ENCODE measurements around the gene C20orf141. TPM values are rescaled to one million over a fixed set of nuclear protein-coding genes. Genes with fewer than 3 reads are reported as not detected.

C20orf141 gene
- total and polyA plus RNA-seq, 10 of the 15 experiments (the other 5 are each of a cell fraction or from before 2014, with no cell fraction given) = not detected

DNA sequence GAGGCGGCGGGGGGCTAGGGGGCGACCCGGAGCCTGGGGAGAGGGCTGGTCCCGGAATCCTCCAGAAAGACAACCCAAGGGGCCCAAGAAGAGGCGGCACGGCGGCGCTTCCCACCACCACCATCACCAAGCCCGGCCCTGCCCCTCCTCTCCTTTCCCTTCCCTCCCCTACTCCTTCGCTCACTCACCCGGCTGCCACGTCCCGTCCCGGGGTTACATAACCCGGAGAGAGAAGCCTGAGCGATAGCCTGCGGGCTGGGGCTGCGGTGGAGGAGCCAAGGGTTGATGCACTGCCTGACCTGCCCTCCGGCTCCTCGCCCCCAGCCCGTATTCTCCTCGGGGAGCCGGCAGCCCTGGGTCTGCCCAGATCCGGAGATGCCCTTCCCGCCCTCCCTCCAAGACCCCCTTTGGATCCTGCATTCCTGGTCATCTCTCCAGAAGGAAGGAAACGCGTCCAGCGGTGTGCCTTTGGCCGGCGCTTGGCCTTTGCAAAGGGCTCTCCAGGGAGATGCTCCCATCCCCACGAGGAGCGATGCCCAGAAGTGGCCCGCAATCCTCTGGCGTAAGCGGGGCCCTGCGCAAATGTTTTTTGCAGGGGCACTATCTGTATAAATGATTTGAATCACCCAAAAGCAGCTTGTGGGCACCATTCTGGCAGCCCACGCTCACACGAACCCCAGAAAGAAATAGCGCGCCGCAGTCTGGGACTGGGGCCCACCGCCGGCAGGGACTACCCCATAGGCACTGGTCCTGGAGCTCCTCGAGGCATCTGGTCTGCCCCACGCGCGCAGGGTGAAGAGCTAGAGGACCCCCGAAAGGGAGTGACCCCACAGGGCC lies 9.7 kb upstream of the C20orf141 start:
- Histone ChIP-seq H3K9ac (ENCODE audit: control insufficient read depth, insufficient read depth, low read length) (no peak overlapping the region), H2AFZ (ENCODE audit: control insufficient read depth, low read depth, low read length) (no peak overlapping the region), H3K4me3 (no peak overlapping the region), H4K20me1 (ENCODE audit: control insufficient read depth, insufficient read depth) (no peaks in the 10 kb centered on the region), H3K27ac (ENCODE audit: control insufficient read depth, insufficient read depth) (no peak overlapping the region), H3K27me3 (replicated peaks in 1 of 2; ENCODE audit: control insufficient read depth in 2 of 2, insufficient read depth in 2 of 2, low read length in 1 of 2) (peaks cover 7 to 20% of the 10 kb centered on the region in 2 experiments), H3K4me1 (ENCODE audit: control insufficient read depth, insufficient read depth, low read length) (no peaks in the 10 kb centered on the region), H3K9me3 (replicated peaks; ENCODE audit: control insufficient read depth, insufficient read depth, low read length) (no peaks in the 10 kb centered on the region), H3K4me2 (ENCODE audit: control insufficient read depth, insufficient read depth) (no peak overlapping the region), H3K36me3 (ENCODE audit: control insufficient read depth in 2 of 2, insufficient read depth in 2 of 2, low read length in 1 of 2) (no peaks in the 10 kb centered on the region), H3K79me2 (ENCODE audit: control insufficient read depth, insufficient read depth, low read length) (no peaks in the 10 kb centered on the region)
- 49% methylated on average over 36 of the region's 49 CpGs for WGBS (ENCODE audit: insufficient coverage, insufficient replicate concordance, low lambda C conversion rate, missing lambda C conversion rate)
- ChIA-PET CTCF (no interaction called here), RAD21 (ENCODE audit: unreplicated experiment) (no interaction called here), SMC1A (ENCODE audit: uncharacterized antibody, unreplicated experiment) (no interaction called here), POLR2A (no interaction called here)
- no peak for TF ChIP-seq ZNF384 (IDR thresholded peaks at IDR 0.05; ENCODE audit: borderline replicate concordance, low read depth, low read length)
- no peak for TF ChIP-seq TCF3 (IDR thresholded peaks at IDR 0.05; ENCODE audit: borderline replicate concordance, insufficient read depth, low read depth, low read length)
- TF ChIP-seq DPF2 (IDR thresholded peaks at IDR 0.05) = no peak
- TF ChIP-seq, protein P1, sequence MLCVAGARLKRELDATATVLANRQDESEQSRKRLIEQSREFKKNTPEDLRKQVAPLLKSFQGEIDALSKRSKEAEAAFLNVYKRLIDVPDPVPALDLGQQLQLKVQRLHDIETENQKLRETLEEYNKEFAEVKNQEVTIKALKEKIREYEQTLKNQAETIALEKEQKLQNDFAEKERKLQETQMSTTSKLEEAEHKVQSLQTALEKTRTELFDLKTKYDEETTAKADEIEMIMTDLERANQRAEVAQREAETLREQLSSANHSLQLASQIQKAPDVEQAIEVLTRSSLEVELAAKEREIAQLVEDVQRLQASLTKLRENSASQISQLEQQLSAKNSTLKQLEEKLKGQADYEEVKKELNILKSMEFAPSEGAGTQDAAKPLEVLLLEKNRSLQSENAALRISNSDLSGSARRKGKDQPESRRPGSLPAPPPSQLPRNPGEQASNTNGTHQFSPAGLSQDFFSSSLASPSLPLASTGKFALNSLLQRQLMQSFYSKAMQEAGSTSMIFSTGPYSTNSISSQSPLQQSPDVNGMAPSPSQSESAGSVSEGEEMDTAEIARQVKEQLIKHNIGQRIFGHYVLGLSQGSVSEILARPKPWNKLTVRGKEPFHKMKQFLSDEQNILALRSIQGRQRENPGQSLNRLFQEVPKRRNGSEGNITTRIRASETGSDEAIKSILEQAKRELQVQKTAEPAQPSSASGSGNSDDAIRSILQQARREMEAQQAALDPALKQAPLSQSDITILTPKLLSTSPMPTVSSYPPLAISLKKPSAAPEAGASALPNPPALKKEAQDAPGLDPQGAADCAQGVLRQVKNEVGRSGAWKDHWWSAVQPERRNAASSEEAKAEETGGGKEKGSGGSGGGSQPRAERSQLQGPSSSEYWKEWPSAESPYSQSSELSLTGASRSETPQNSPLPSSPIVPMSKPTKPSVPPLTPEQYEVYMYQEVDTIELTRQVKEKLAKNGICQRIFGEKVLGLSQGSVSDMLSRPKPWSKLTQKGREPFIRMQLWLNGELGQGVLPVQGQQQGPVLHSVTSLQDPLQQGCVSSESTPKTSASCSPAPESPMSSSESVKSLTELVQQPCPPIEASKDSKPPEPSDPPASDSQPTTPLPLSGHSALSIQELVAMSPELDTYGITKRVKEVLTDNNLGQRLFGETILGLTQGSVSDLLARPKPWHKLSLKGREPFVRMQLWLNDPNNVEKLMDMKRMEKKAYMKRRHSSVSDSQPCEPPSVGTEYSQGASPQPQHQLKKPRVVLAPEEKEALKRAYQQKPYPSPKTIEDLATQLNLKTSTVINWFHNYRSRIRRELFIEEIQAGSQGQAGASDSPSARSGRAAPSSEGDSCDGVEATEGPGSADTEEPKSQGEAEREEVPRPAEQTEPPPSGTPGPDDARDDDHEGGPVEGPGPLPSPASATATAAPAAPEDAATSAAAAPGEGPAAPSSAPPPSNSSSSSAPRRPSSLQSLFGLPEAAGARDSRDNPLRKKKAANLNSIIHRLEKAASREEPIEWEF (IDR thresholded peaks at IDR 0.05; ENCODE audit: insufficient replicate concordance, low read depth, low read length) = no peak
- no peak for TF ChIP-seq YY1 (IDR thresholded peaks at IDR 0.05; ENCODE audit: low read depth, low read length)
- TF ChIP-seq, protein P2, sequence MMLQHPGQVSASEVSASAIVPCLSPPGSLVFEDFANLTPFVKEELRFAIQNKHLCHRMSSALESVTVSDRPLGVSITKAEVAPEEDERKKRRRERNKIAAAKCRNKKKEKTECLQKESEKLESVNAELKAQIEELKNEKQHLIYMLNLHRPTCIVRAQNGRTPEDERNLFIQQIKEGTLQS (IDR thresholded peaks at IDR 0.05; ENCODE audit: borderline replicate concordance, extremely low read depth, low read depth, low read length) = no peak
- no peak for TF ChIP-seq SMAD1 (IDR thresholded peaks at IDR 0.05; ENCODE audit: low read depth, partially characterized antibody)
- TF ChIP-seq WRNIP1 (IDR thresholded peaks at IDR 0.05; ENCODE audit: borderline replicate concordance, low read depth, low read length) = no peak
- no peak for TF ChIP-seq BCL11A (IDR thresholded peaks at IDR 0.05; ENCODE audit: low read depth, low read length)
- no peak for TF ChIP-seq NR2C1 (IDR thresholded peaks at IDR 0.05)
- TF ChIP-seq, protein P3, sequence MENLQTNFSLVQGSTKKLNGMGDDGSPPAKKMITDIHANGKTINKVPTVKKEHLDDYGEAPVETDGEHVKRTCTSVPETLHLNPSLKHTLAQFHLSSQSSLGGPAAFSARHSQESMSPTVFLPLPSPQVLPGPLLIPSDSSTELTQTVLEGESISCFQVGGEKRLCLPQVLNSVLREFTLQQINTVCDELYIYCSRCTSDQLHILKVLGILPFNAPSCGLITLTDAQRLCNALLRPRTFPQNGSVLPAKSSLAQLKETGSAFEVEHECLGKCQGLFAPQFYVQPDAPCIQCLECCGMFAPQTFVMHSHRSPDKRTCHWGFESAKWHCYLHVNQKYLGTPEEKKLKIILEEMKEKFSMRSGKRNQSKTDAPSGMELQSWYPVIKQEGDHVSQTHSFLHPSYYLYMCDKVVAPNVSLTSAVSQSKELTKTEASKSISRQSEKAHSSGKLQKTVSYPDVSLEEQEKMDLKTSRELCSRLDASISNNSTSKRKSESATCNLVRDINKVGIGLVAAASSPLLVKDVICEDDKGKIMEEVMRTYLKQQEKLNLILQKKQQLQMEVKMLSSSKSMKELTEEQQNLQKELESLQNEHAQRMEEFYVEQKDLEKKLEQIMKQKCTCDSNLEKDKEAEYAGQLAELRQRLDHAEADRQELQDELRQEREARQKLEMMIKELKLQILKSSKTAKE (IDR thresholded peaks at IDR 0.05; ENCODE audit: low read depth, poor library complexity, severe bottlenecking) = no peak
- intact Hi-C loops (cut with micrococcal nuclease; ENCODE audit: unreplicated experiment) = no loop called here
- FAIRE-seq = no peak
- in situ Hi-C loops (cut with MboI) = no loop called here
- BruUV-seq (replicated peaks) = no TSS peak
- ATAC-seq = no peak
- no peak for DNase-seq (ENCODE audit: low read depth, low spot score)
